DMS79 treated with DMSO at 0.1 percent for 48 hours (cell line): ENCODE measurements around the gene CNTN6.

ENCODE experiments used
- DNase-seq: peaks from one replicate; lab custom pipeline; 2025; lab: John Stamatoyannopoulos, UW

The CNTN6 gene

DNA sequence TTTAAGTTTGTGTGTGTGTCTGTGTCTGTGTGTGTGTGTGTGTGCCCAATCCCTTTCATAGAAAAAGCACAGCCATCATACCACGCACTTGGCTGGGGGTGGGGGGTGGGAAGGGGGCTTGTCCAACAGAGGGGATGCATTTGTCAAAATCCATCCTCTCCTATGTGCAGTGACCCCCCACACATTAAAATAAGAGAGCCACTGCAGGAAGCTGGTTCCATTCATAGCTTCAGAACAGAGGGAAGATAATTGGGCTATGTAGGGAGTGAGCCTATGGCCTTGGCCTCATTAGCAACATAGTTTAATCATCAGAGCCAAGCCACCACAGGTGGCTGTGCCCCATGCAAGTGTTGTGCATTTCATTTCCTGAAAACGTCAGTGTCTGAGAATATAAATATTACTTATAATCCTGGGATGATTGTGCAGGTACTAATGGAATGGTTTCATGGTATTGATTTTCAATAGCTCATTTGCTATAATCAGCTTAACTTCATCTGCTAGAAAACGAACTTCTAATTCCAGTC, 330.8 kb downstream of the CNTN6 start:
- DNase-seq, result no peak

GRCh38 chr3:1439395-1439794, 346.6 kb downstream of the CNTN6 start:
- no peak for DNase-seq

- DNase-seq, result no peak
Observed at GRCh38 chr3:1442271-1442670, 349.4 kb downstream of the CNTN6 start.

- DNase-seq, result no peak
Observed at GRCh38 chr3:1444195-1444594, 351.4 kb downstream of the CNTN6 start.

DNA sequence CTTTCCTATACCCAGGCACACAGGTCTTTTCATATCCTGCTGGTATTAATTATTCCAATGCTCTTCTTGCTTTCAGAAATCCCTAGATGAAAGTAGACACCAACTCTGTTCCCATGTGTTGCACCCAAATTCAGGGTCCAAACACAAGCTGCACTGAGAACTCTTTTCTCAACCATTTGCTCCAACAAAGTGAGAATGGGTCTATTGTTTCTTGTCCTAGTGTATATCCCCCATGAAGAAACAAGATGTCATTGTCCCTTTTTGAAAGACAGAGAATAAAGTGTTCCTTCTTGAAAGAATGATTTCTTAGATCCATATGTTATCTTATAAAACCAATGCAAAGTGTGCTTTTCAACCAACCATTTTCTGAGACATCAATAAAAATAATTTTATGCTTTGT, 353.7 kb downstream of the CNTN6 start:
- no peak for DNase-seq

DNA sequence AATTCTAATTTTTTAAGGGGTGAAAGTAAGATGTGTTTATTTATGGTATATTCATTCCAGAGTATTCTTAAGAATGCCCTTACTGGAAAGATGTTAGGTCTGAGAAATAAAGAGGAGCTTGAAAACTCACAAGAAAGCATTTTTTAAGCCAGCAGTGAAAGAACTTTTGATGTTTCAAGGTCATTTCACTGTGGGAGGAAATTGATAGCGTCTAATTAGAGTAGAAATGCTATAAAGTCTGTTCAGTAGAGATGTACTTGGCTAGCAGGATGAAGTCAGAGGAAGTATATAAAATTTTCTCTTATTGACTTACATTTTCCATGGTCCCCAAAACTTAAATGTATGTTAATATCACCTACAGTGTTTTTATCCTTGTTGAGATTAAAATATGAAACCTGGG, 354.6 kb downstream of the CNTN6 start:
- no peak for DNase-seq

GRCh38 chr3:1448443-1448842, 355.6 kb downstream of the CNTN6 start:
- no peak for DNase-seq
